GM18511 (cell line): ENCODE results near the gene PDPK1.
"Not testable (repeated sequence)": the region's sequence is repeated elsewhere in the genome, so short reads cannot be mapped to it uniquely, and the experiment has no call there.

Source experiments
- ATAC-seq: cut with Tn5 transposase; IDR thresholded peaks from one replicate; pipeline ENCODE4 v1.9.1; 2021; ENCODE audit warnings: mild to moderate bottlenecking, moderate library complexity; ENCODE audit not compliant: unreplicated experiment

PDPK1 gene

DNA sequence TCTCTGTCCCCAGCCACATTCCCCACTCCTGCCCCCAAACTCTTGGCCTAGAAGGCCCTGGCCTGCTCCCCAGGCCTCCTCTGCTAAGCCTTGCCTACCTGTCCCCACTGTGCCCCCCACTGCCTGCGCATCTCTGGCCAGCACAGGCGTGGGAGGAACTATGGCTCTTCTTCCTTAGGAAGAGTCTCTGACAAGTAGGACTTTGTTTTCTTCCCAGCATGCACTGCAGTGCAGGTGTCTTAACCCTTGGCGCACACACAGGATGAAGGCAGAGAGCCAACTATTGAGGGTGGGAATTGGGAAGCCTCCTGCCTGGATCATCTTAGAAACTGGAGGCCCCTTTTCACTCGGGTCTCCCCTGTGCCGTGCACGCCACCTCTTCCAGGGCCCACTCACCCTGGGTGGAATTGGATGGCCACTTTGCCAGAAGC lies 14.0 kb upstream of the PDPK1 start:
- ATAC-seq, result no peak

DNA sequence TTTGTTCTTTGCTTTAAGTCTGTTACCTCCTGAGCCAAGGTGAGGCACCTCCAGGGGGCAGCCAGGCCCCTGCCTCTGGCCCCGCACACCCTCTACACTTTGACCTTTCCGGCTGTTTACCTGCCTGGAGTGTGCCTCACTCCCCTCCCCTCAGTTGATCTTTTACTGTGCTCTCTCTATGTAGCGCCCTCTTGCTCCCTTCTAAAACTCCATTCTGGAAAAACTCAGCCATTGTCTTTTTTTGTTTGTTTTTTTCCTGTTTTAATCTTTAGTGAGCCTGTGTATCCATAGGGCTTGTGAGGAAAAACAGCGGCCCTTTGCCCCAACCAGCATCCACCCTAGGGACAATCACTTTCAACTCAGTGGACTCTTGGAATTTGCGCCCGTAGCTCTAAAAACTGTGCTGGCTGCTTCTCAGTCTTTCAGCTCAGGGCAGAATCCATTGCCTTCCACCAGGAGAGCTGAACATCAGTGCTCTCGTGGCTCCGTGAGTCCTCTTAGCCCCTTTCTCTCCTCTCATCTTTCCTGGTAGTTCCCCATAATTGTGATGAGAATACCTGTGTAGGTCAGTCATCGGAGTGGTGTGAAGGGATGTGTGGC lies 13.4 kb upstream of the PDPK1 start:
- ATAC-seq, result no peak

DNA sequence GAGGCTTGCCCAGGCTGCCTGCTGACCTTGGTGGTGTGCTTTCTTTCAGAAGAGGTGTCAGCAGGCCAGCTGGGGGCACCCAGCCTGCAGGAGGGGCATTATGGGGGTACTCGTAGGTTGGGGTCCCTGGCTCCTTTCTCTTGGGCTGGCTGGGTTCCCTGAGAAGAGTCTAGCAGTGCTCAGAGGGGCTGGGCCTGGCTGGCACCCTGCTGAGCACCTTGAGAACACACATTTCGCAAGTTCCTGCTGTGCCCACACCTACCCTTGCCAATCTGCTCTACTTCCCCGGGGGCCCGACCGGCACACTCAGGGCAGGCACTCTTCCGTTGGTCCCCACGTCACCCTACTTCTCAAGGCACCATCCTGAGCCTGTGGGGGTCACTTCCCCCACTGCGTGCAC lies 11.7 kb upstream of the PDPK1 start:
- ATAC-seq, result no peak

DNA sequence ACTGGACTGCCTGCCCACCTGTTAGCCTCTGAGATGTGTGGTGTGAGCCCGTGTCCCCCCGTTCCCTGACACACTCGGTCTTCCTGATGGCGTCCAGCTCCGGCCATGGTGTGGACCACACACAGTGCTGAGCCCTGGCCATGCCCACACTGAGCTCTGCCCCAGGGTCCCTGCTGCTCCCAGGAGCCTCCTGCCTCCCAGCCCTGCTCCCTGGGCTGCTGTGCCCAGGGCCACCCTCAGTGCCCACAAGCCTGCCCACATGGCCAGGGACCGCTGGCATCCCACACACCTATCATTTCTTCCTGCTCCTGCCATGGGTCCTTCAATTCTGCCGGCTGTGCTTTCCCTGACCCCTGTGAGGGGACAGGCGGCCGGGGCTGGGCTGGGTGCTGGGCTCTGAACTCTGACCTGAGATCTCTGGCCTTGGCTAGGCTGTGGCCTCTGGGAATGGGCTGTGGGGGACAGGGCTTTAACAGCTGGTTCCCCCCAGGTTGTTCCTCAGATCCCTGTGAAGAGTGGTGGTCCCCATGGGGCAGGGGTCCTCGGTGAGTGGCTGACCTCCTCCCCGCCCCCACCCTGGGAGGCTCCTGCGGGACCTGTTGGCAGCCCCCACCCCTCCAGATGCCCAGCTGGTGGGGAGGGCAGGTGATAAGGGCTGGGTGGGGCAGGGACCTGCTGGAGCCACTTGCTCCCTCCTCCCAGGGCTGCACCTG lies 10.6 kb upstream of the PDPK1 start:
- no peak for ATAC-seq

DNA sequence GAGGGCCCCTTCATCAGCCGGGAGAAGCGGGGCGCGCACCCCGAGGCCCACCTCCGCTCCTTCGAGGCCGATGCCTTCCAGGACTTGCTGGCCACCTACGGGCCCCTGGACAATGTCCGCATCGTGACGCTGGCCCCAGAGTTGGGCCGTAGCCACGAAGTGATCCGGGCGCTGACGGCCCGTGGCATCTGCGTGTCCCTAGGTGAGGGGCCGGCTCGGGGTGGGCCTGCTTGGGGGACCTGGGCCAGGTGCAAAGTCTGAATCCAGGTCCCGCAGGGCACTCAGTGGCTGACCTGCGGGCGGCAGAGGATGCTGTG lies 10.1 kb upstream of the PDPK1 start:
- ATAC-seq, result no peak

DNA sequence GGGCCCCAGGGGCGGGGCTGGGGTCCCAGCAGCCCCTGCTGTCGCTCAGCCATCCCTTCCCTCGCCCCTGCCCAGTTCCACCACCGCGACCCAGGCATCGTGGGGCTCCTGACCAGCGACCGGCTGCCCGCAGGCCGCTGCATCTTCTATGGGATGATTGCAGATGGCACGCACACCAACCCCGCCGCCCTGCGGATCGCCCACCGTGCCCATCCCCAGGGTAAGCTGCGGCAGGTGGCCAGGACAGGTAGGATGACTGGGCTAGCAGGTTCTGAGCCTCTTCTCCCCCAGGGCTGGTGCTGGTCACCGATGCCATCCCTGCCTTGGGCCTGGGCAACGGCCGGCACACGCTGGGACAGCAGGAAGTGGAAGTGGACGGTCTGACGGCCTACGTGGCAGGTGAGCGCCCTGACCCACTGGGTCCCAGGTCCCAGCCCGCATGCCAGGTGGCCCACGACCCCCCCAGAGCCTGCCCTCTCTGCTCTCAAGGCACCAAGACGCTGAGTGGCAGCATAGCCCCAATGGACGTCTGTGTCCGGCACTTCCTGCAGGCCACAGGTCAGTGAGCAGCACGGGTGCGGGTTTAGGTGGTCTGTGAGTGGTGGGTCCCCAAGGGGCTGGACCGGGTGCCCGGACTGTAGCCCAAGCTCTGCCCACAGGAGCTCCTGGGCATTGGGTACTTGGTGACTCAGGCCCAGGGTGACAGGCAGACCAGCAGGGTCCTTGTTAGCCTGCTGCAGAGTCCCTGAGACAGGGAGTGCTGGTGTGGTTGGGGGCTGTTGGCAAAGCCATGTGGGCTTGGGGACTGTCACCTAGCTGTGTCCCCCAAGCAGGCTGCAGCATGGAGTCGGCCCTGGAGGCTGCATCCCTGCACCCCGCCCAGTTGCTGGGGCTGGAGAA lies 9.4 kb upstream of the PDPK1 start:
- no peak for ATAC-seq

DNA sequence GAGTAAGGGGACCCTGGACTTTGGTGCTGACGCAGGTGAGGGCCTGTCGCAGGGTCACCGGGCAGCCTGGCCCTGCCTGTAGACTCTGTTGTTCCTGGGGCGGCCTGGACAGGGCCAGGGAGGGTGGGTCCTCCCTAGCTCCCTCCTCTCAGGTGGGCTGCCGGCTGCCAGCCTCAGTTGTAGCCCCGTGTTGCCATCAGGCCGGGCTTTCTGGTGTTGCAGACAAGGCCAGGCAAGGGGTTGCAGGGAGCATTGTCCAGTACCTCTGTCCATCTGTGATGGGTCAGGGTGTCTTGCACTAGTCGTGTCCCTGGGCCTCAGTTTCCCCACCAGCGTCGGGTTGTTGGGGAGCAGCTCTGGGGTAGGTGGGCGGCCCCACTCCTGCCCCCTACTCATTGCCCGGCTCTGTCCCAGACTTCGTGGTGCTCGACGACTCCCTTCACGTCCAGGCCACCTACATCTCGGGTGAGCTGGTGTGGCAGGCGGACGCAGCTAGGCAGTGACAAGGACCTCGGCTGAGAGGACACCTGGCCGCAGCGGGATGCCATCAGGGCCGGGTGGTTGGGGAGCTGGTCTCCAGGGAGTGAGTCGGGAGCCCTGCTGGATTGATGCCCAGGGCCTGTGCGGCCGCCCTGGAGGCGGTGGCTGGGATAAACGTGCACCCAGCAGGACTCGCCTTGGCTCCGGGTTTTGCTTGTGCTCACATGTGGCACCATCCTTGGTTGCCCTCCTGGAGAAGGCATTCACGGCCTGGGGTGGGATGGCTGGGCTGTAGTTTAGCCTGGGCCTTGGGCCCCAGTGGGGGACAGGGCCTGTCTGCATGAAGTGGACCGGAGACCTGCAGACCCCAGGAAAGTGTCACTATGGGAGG lies 8.5 kb upstream of the PDPK1 start:
- ATAC-seq, result no peak

DNA sequence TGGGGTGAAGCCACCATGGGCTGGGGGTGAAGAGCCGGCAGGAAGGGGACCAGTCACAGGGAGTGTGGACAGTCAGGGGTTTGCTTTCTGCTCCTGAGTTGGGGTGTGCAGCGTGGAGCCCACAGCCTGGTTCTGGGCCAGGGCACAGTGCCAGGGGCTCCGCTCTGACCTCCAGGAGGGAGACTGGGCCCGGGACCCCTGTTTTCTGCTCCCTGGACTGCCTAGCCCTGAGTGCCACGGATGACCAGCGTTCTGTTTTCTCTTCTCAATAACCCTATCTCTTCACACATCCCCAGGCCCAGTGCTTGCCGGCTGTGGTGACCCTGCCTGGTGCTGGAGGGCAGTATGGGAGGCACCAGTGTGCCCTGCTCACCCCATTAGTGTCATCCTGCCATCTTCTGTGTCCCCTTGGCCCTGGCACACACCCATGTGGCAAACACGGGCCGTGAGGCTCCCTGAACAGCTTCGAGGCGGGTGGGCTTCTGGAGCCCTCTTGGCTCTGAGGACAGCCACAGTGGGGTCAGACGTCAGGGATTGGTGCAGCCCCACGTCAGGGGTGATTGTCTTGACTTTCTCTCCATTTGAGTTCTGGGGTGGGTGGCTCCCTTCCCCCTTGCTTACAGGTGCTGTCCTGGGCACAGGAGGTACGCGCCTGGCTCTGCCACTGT lies 7.7 kb upstream of the PDPK1 start:
- no peak for ATAC-seq

DNA sequence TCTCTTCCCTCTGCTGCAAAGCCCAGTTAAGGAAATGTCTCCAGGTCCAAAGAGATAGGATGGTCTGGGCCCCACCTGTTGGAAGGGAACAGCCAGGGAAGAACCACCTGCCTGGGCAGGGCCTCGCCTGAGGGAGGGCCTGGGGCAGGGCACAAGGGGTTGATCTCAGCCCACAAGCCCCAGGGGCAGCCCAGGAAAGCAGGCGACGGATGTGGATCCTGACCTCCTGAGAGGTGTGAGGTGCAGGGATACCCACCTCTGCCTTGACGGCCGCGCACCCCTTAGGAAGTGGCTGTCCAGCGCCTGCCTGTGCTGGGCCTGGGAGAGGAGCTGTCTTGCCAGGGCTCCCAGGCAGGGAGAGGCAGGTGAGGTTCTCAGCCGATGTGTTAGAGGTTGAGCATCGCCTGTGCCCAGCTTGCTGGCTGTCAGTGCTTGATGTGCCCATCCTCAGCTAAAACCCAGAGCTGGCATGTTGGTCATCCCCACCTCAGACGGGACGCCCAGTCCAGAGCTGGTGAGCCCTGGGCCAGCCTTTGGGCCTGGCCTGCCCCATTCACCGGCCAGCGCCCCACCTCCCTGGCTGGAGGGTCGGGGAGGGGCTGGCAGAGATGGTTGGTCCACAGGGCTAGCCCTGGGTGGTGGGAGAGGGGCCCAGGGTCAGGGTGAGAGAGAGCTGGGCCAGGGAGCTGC lies 7.0 kb upstream of the PDPK1 start:
- ATAC-seq, result no peak

DNA sequence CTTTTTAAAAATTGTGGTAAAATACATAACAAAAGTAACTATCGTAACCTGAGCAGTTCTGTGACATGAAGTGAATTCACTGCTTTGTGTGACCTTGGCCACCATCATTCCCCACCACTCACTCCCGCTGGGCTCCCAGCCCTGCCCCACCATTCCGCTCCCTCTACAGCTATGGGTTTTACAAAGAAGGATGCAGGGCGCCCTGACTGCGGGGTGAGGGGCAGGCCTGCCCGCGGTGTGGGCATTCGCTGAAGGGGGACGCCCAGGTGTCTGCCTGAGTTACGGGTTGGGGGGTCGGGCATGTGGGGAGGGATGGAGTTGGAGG lies 6.5 kb upstream of the PDPK1 start, which contains the start of gene CEMP1:
Gene CEMP1, minus strand, starts transcription at position 38 of the 325 bp plus-strand sequence. CDS start 335 bp downstream, outside the sequence.
- no peak for ATAC-seq

DNA sequence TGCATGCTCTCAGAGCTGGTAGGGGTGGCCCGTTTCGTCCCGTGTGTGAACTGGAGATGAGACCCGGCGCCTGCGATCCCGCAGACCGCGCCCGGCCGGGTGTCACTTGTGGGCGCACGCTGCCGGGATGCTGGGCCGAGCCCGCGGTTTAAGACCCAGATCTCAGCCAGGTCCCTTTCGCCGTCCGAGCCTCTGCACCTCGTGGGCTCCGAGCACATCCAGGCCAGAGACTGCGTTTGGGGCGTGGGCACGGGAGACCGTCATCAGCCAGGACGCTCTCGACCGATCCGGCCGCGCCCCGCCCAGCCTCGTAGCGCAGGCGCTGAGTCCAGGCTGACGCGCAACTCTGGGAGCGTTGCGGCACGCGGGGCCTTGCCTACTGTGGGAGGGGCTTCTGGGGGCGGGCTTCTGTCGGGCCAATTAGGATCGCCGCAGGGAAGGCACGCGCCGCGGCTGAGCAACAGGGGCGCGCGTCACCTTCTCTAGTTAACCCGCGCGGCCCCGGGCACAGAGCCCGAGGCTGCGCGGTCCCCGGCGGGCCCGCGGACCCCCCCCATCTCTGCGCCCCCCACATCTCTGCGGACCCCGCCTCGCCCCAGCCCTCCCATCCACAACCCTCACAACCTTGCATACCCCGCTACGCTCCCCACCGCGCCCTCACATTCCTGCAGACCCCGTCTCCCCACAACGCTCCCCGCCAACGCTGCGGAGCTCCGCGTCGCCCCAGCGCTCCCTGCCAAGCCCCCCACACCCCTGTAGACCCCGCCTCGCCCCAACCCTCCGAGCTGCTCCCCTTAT lies 5.9 kb upstream of the PDPK1 start:
- peak; percentile 90 for ATAC-seq

DNA sequence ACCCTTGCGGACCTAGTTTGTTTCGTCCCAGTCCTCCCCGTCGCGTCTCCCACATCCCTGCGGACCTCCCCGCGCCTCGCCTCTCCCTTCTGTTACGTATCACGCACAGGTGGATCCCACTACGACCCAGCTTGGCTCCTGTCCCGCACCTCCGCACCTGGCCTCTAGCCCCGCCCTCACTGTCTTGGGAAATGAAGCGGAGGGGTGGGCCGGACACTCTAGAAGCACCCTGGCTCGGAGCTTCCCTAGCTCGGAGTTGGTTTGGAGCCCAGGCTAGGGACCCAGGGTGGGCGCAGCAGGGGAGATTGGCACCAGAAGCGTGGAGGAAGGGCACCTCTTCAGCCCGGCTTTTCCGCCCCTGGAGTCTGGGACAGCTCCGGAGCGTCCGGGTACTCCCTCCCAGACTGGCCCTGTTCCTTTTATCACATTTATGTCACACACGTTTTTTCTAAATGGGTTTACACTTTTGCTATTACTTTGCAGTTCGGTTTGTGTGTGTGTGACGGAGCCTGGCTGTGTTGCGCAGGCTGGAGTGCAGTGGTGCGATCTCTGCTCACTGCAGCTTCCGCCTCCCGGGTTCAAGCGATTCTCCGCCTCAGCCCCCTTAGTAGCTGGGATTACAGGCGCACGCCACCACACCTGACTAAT lies 5.2 kb upstream of the PDPK1 start:
- no peak for ATAC-seq

DNA sequence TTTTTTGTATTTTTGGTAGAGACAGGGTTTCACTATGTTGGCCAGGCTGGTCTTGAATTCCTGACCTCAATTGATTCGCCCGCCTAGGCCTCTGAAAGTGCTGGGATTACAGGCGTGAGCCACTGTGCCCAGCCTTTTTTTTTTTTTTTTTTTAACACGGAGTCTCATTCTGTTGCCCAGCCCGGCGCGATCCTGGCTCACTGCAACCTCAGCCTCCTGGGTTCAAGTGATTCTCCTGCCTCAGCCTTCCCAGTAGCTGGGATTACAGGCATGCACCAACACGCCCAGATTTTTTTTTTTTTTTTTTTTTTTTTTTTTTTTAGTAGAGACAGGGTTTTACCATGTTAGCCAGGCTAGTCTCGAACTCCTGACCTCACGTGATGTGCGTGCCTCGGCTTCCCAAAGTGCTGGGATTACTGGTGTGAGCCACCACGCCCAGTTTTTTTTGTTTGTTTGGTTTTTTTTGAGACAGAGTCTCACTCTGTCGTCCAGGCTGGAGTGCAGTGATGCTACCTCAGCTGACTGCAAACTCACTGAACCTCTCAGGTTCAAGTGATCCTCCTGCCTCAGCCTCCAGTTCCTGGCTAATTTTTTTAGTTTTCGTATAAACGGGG lies 4.6 kb upstream of the PDPK1 start:
- not testable (repeated sequence) for ATAC-seq

DNA sequence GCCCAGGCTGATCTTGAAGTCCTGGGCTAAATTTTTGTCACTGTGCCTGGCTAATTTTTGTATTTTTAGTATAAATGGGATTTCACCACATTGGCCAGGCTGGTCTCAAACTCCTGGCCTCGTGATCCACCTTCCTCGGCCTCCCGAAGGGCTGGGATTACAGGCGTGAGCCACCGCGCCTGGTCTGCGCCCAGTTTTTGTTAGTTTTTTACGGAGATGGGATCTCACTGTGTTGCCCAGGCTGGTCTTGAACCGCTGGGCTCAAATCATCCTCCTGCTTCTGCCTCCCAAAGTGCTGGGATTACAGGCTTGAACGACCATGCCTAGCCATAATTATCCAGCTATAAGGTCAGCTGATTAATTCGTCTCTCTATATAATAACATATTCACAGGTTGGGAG lies 3.9 kb upstream of the PDPK1 start:
- no peak for ATAC-seq

DNA sequence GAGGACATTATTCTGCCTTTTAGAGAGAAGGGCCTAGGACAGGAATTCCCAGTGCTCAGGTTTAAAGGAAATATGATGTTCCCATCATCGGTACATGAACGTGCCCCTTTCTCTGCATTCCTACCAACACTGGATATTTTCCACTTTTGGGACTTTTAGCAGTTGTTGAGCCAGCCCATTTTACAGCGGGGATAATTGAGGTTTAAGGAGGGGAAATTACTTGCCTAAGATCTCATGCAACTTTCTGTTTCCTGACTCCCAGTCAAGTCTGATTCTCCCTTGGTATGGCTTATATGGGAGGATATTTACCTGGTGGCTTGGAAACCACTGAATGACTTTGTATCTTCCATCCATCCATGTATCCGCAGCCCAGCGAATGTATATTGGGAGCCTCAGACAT lies 3.5 kb upstream of the PDPK1 start:
- ATAC-seq, result not testable (repeated sequence)

DNA sequence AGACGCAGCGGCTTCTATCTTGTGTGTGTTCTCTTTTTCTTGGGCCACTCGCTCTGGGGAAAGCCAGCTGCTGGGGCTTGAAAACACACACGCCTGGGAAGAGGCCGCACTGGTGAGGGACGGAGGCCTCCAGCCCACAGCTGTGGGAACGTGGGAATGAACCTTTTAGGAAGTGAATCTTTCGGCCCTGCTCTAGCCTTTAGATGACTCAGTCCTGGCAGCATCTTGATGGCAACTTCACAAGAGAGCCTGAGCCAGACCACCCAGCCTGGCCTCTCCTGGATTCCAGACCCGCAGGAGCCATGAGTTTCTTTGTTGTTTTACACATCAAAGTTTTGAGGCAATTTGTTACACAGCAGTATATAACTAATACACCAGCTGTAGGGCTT lies 2.2 kb upstream of the PDPK1 start:
- ATAC-seq, result no peak

DNA sequence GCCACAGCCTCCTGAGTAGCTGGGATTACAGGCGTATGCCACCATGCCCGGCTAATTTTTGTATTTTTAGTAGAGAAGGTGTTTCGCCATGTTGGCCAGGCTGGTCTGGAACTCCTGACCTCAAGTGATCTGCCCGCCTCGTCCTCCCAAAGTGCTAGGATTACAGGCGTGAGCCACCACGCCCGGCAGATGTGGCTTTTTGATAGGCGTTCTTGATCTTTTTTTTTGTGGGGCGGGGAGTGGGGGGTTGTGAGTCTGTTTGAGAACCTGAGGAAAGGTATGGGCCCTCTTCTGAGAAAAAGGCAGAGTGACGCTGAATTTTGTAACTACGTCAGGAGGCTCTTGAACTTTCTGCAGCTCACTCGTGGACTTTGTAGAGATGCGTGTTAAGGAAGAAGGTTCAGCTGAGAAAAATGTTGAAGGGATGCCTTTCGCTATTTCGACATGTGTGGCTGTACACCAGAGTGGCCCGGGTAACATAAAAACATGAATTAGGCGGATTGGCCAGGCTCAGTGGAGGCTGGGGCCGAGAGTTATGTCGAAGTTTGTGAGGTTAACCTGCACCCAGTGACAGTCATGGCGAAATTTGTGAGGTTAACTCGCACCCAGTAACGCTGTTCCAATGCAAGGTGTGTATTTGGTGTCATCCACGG lies 1.5 kb downstream of the PDPK1 start:
- ATAC-seq, result not testable (repeated sequence)
